ENCODE results near the gene VAV2.

The VAV2 gene

GRCh38 chr9:133979921-133980863, 11.9 kb downstream of the VAV2 start:
- DNase-seq (ENCODE audit: low spot score): no peak

DNA sequence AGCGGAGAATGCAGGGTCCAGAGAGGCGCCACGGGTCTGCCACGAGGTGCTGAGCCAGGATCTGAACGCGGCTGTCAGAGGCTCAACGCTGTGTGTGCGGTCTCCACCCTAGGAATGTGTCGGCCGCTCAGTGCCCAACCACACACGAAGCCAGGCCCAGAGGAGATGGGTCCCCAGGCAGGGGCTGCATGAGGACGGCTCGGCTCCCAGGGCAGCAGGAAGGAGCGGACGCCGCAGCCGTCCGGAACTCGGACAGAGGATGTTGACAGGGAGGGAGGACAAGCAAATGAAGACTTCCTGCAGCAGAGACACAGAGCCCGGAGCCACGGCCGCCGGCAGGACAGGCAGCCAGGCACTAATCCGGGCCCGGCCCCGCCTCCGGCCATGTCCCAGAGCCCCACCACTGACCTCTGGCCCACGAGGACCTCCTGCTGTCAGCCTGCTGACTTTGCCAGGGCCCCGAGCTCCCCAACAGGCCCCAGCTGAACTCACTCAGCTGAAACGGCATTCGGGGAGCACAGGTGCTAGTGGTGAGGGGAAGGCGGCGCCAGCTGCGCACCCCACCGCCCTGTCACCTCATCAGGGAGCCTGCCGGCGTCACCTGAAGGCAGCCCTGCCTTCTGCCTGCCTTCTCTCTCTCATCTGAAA, 12.7 kb downstream of the VAV2 start:
- DNase-seq (ENCODE audit: low spot score): no peak

GRCh38 chr9:133978899-133979272, 13.2 kb downstream of the VAV2 start:
- no peak for DNase-seq (ENCODE audit: low spot score)

GRCh38 chr9:133978226-133978898, 13.8 kb downstream of the VAV2 start:
- DNase-seq (ENCODE audit: low spot score): no peak

- DNase-seq (ENCODE audit: low spot score): no peak
Measured at GRCh38 chr9:133977421-133978201, 14.5 kb downstream of the VAV2 start.

- DNase-seq (ENCODE audit: low spot score): no peak
Measured at GRCh38 chr9:133976887-133977286, 15.2 kb downstream of the VAV2 start.

- no peak for DNase-seq (ENCODE audit: low spot score)
Measured at GRCh38 chr9:133976191-133976861, 15.8 kb downstream of the VAV2 start.

DNA sequence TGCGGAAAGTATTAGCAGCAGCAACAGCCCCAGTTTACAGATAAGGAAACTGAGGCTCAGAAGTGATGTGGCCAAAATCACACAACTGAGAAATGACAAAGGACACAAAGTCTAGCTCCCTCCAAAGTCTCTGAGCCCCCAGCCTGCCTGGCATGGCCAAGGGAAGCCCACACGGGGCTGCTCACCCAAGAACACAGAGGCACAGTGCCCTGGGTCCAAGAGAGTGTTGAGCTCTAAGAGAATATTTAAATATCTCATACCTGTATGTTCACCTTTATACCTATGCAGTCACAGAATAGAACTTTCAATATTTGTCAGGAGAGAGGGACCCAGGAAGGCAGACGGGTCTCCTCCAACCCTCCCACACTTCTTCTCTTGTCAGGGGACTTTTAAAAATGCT, 16.6 kb downstream of the VAV2 start:
- no peak for DNase-seq (ENCODE audit: low spot score)

GRCh38 chr9:133974631-133975341, 17.3 kb downstream of the VAV2 start:
- no peak for DNase-seq (ENCODE audit: low spot score)

- DNase-seq (ENCODE audit: low spot score): no peak
Measured at GRCh38 chr9:133973791-133974630, 18.1 kb downstream of the VAV2 start.

DNA sequence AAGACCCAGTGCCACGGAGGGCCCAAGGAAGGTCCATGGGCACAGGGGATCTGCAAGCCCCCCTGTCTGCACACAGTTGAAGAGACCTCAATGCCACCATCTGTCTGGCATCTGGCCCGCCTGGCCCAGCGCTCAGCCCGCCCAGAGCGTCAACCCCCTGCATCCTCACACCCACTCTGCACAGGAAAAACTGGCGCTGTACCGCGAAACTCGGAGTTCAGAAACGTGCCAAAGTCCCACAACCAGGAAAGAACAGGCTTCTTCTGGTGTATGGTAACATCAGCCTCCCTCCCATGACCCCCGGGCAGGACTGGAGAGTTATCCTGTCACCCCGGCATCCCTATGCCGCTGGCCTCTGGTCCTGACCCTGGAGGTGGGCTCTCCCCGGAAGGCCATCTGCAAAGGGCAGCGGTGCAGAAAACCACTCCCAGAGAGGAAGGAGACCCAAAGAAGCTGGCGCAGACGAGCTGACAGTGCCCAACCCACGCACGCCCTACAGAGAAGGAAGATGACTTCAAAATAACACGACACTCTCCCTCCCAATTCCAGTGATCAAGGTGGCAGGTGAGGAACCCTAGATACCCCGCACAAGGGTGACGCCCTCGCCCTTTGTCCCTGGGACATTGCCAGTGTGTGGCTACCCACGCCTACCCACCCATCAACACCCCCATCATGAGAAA, 18.9 kb downstream of the VAV2 start:
- no peak for DNase-seq (ENCODE audit: low spot score)

DNA sequence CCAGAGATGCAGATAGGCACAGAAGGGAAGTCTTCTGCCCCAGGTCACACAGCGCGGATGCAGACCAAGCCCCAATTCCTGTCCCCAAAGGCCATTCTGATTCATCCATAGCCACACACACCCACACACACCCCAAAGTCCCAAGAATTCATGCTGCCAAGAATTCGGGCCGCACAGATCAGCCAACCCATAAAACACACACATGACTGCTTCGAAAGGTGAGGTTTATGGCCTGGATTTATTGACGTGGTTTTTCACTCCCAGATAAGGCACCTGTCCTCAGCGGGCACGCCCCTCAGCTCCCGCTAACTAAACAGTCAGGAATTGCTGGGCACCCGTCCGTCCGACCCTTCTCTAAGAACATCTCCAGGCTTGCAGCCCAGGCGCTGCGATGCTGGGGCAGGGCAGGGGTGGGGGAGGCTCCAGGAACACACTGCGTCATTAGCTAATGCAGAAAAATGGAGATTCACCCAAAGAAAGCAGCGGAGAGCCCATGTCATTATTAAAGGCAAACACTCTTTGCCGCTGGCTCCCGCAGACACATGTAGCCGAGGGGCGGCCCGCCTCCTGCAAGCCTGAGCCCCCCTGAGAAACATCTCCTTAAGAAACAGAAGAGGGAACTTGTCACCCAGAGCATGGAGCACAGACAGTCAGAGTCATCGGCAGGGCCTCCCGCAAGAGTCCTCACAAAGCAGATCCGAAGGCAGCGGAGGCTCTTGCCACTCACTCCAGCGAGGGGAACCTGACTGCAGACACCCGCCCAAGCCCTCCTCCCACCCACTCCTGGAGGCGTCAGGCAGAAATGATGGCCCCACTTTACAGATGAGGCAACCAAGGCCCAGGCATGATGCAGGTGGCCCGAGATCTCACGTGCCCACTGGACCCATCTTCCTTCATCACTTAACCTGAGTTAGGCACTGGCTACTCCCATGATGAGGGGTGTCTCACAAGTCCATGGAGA, 19.9 kb downstream of the VAV2 start:
- DNase-seq (ENCODE audit: low spot score): no peak

GRCh38 chr9:133971121-133971951, 20.8 kb downstream of the VAV2 start:
- no peak for DNase-seq (ENCODE audit: low spot score)

DNA sequence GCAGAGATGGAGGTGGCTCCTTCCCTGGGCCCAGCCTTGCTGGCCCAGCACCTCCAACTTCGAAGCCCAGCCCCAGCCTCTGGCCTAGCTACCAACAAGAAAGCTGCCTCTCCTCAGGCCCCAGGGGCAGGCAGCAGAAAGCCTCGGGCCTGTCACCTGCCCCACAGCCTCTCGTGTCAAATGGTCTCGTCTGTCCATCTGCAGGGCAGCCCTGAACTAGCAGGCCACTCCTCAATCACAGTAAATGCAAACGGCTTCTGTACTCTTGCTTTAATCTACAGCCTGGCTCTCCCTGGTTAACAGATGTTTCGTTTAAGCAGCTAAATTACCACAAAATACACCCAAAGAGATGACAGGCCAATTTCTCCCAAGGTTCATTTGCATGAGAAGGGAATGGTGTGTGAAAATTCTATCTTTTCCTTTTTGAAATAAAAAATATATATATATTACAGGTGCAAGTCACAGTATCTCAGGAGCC, 21.5 kb downstream of the VAV2 start:
- DNase-seq (ENCODE audit: low spot score): no peak

GRCh38 chr9:133969681-133970580, 22.2 kb downstream of the VAV2 start:
- no peak for DNase-seq (ENCODE audit: low spot score)

Data from hematopoietic multipotent progenitor cell treated with erythropoietin and hydrocortisone succinate and interleukin-3 and kit ligand, for 15 days (in vitro differentiated cells).